Stimulated activated CD4-positive, alpha-beta T cell treated with anti-CD3 and anti-CD28 coated beads, TNF-alpha, amount 100 ng/mL, for 4 hours (primary cell): ENCODE measurements around the gene C2CD2.
"Not testable (repeated sequence)": the region's sequence is repeated elsewhere in the genome, so short reads cannot be mapped to it uniquely, and the experiment has no call there.

Experiments
- DNase-seq, 3 experiments: peaks; one replicate each; pipeline ENCODE4 v3.0.0-alpha.2; 2020; ENCODE audit warnings: low read depth in 3 of 3

C2CD2 gene

DNA sequence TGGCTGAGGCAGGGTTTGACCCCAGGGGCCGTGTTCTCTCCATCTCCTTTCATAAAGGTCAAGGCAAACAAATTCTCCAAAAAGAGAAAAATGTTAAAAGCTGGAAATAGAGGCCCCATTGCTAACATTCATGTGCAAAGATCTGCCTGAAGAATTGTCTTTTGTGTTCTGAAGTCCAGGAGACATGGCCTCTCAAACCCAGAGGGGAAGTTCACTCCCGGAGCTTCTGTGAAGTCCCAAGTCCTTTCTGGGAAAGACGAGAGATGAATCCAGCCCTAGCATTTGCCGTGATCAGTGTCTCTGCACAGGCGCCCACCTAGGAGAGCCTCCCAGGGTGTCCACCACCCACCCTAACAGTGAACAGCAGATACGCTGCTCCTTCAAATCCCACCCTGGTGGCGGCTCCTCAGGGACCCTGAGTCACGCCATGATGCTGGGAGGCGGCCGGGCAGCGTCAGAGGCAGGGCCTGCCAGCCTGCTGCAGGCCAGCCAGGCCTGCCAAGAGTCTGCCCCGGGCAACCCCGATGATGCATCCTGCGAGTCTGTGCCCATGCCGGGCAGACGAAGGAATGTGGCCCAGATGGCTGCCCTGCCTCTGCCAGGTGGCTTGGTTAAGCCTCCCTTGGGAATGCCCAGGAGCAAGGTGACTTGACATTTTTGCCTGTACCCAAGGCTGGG is 5.2 kb upstream of the C2CD2 start:
- DNase-seq = no peak

DNA sequence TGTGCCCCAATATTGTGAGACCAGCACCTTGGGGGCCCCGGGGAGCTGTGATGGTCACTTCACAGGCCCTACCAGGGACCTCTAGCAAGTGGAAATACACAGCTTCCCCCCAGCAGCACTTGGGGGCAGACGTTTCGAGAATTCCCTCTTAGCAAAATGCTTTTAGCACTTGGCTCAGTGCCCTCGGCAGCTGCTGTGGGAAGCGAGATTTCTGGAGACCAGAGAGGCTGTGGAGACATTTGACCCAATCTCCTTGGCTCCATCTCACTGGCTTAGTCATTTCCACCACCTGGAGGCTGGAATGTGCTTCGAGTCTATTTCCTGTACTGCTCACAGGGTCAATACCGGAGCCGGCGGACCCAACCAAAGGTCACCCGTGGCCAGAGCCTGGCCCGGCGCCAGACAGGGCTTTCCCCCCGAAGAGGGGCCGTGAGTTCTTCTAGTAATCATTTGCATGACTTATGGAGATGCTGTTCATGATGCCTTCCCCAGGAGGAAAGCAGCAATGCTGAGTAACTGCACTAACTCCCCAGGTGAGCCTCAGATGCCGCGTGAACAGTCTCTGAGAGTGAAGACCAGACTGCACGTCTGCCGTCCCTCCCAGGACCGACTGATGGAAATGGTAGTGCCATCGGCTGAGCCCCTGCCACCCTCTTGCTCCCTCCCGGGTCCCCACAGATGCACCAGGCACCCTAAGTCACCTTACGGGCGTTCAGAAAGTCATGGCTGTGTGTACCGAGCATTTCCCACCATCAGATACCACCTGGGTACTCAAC is 4.4 kb upstream of the C2CD2 start:
- no peak for DNase-seq

DNA sequence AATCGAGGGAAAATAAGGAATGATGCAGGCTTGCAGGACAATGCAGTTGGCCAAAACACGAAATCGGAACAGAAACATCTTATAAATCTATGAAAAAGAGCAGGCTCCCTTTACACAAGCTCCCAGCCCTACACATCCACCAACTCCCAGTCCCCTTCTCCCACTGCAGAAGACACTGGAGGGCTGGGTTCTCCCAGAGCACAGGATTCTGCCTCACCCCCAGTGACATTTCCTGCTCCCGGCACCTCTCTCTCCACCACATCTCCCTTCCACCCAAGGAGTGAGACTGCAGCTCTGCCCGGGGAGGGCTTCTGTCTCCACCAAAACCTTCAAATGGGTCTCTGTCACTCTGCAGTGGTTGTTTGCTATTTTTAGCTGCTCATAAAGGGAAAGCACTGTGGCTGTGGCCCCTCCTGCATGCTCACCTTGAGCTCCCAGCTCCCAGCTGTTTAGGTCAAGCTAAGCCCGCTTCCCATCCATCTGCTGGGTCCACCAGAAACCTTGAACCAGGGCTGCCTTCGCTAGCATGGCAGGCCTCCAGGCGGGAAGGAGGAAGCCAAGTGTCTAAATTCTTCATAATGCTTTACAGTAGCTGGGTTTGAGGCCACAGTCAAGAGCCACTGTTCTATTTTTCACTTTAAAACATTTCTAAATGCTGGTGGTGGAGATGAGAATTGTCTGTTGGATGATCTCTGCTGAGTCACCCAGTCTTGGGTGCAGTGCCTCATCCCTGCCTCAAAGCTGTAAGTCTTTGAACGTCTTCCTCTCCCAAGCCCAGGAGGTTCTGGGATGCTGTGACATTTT is 3.3 kb upstream of the C2CD2 start:
- no peak for DNase-seq

DNA sequence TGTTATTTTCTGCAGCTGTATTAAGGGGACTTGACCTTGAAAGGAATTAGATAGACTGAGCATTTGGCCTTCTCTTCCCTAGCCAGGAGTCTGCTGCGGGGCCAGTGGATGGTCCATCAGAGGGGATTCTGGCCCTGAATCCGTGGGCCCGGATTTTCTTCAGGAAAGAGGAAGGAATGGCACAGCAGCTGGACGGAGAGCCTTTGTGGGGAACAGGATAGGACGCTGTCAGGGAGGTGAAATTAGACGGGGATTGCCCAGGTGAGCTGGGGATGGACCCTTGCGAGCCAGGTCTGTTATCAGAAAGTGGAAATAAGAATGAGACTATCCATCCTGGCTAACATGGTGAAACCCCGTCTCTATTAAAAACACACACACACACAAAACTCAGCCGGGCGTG is 1.7 kb upstream of the C2CD2 start:
- no peak for DNase-seq

DNA sequence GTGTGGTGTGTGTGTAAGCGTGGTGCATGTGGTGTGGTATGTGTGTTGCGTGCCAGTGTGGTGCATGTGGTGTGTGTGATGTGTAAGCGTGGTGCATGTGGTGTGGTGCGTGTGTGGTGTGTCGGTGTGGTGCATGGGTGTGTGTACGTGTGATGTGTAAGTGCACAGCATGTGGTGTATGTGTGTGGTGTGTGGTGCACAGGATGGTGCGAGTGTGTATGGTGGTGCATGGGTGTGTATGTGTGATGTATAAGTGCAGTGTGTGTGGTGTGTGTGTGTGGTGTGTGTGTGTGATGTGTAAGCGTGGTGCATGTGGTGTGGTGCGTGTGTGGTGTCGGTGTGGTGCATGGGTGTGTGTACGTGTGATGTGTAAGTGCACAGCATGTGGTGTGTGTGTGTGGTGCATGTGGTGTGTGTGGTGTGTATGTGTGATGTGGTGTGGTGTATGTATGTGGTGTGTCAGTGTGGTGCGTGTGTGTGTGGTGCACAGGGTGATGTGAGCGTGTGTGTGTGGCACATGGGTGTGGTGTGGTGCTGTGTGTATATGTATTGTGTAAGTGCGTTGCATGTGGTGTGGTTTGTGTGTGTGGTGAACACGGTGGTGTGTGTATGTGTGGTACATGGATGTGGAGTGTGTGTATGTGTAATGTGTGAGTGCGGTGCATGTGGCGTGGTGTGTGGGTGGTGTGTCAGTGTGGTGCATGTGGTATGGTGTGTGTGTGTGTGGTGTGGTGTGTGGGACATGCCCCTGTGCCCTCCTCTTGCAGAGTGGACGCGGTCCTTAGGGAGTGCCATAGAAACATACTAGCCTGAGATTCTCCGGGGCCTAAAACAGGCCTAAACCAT is 1.1 kb upstream of the C2CD2 start:
- DNase-seq = no peak

DNA sequence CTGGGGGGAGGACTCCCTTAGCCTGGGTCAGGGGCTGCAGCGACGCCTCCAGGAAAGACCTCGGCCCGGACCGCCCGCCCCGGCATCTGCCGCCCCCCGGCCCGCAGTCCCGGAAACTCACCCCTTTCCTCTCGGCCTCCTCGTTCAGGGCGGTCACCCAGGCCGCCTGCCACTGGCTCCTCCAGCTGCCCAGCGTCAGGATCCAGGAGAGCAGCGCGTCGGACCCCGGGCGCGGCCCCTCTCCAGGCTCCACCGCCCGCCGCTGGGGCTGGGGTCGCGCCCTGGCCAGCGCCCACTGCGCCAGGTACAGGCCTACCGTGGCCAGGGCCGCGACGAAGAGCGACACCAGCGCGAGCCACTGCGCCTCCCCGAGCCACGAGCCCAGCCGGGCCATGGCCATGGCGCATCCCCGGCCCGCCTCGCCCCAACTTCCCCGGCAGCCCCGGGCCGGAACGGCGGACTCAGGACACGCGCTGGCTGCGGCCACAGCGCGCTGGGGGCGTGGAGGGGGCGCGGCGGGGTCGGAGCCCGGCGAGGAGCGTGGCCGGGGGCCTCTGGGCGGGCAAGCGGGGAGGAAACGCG is 478 bp downstream of the C2CD2 start:
- DNase-seq = no peak

DNA sequence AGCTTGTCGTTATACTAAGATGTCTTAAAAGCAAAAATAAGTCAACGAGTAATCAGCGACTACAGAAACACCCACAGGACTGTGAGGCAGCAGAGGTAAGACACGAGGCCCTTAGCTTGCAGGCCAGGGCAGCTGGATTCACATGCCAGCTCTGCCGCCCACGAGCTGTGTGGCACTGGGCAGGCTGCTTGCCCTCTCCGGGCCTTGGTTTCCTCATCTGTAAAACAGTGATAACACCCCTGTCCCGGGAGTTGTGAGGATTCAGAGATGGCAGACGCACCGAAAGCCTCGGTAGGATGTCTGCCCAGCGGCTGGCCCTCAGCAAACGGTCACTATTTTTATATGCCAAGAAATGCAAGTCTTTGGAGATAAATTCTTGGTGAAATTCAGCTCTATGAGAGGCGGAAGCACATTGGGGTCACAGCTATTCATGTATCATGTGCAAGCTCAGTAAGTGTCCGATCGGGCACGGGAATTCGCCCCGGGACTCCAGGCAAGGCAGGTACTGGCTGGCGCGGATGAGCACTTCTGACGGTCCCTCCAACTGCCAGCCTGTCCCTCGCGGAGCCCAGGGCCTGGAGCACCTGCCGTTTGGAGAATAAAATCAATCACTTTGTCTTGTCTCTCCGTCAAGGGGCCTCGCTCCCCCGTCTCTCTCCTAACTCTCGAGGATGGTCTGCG is 1.1 kb downstream of the C2CD2 start:
- no peak for DNase-seq

DNA sequence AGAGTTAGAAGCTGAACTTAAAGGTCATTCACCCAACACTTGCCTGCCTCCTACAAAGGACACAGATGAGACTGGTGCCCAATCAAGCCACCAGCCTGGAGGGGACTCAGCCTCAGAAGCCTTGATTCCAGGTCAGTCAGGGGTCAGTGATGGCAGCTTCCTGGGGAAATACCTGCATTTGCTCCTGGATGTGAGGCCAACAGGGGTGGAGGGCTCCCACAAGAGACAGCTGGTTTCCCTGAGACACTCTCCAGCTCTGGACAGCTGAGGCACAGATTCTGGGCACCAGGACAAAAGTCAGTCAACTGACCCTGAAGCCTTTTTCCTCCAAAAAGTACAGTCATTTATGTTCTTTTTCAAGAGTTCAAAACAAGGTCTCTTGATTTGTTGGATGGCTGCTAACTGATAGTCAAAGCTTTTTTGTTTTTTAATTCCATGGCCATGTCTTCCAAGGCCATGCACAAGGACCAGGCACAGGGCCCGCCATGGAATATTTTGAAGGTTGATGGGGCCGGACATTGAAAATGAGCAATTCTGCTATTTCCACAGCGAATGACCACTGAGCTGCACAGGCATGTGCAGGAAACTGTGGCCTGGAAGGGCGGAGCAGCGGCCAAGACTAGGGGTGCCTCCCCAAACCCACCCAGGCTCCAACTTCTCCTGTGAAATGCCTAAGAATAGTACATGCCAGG is 1.8 kb downstream of the C2CD2 start:
- DNase-seq = no peak

DNA sequence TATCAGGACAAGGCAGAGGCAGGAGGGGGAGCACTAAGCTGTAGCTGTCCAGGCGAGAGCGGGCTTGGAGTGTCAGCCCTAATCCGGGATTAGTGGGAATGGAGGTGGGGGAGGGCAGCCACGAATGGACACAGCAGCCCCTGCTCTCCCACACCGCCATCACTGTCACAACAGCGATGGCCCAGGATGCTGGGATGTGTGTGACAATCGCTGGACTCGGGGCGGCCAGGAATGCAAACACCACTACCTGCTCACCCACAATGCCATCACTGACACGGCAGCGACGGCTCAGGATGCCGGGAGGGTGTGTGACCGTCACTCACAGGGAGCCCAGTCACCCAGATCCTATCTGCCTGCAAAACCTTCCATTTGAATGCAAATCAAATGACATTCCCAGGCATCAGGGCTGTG is 2.9 kb downstream of the C2CD2 start:
- no peak for DNase-seq

DNA sequence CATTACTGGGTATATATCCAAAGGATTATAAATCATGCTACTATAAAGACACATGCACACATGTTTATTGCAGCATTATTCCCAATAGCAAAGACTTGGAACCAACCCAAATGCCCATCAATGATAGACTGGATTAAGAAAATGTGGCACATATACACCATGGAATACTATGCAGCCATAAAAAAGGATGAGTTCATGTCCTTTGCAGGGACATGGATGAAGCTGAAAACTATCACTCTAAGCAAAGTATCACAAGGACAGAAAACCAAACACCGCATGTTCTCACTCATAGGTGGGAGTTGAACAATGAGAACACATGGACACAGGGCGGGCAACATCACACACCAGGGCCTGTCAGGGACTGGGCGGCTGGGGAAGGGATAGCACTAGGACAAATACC is 4.2 kb downstream of the C2CD2 start:
- DNase-seq = not testable (repeated sequence)

DNA sequence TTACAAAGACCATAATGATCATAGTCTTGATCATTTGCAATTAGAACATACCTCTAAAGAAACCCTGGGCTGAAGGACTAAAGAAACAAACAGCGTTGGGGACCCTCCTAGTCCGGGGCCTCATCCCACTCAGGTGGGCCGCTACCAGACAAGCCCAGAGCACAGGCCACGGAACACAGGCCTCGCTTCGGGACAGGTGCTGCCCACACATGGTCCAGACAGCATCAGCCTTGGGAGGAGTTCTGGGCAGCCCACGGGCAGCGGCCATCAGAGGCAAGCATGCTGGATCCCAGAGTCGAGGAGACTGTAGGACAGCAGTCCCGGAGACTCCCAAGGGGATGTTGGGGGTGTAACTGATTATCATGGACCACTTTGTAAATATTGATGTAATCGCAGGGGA is 4.9 kb downstream of the C2CD2 start:
- no peak for DNase-seq

DNA sequence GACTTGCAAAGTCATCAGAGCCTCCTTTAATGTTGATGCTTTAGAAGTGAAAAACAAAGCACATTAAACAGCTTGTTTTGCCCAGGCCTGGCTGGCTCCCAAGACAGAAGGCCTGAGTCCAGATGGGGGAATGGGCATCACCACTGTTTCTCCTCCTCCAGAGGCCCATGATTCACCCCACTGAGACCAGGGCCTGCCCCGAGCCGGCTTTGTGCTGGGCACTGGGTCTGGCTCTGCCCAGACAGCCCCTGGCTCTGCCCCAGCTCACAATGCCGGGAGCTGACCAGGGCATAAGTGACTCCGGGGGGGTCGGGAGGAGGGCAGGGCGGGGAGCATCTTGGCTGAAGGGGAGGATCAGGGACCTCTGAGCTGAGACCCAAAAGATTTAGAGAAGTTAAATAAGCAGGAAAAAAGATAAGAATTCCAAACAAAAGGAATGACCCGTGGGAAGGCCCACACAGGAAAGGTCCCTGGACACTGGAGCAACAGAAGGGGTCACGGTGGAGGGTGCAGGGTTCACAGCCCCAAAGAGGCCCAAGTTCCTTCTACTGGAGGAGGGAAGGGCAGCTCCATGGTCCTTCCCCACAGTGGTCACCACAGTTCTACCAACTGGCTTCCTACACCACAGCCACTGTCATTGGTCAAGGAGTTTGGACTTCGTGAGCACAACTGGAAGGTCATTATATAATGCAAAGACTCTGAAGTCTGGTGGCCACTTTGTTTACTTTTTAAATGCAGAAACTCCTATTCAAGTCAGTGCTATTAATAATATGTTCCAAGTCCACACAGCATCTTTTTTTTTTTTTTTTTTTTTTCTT is 5.5 kb downstream of the C2CD2 start:
- DNase-seq = no peak

DNA sequence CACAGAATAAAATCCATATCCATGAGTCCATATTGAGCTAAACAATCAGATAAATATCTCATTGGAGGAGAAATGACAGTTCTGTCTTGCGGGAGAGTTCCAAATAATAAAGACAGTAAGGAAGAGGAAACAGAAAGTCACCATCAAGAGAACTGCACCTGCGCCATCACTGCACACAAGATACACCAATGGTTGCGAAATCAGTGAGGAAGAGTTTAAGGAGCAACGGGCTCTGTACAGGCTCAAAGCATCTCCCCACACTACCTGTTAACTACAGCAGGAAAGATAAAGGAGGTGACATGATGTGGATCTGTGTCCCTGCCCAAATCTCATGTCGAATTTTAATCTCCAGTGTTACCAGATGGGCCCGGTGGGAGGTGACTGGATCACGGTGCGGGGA is 7.8 kb downstream of the C2CD2 start:
- DNase-seq = no peak

DNA sequence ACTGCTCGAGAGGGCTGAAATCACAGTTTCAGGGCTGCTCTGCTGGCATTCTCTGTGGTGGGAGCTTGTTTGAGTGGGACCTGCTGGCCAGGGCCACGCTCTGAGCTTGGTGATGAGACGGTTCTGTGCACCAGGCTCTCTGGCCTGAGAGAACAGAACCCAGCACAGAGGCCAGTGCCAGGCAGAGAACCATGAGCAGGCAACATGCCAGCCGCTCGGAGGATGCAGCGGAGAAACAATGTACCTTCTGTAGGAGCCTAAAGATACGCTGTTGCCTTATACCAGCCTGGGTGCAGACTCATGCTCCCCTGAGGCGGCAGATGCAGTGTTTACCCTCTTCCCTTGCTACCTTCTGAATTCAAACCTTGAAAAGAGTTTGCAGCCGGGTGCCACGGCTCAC is 10.0 kb downstream of the C2CD2 start:
- DNase-seq = no peak

DNA sequence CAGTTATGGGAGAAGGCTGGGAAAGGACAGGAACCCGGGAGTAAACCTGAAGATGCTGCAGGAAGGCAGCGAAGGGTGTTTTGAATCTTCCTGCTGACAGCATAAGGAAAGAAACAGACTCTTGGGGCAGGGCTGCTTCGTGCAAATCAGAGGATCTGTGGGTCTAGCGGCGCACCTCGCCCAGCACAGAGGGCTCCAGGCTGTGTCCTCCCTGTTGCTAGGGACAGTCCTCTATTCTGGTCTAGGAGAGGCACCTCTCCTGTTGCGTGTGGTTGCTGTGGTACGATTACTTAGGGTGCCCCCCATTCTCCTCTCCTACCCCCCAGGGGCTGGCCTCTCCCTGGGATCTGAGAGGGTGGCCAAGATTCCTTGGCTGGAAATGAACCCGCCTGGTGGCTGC is 11.4 kb downstream of the C2CD2 start:
- no peak for DNase-seq

DNA sequence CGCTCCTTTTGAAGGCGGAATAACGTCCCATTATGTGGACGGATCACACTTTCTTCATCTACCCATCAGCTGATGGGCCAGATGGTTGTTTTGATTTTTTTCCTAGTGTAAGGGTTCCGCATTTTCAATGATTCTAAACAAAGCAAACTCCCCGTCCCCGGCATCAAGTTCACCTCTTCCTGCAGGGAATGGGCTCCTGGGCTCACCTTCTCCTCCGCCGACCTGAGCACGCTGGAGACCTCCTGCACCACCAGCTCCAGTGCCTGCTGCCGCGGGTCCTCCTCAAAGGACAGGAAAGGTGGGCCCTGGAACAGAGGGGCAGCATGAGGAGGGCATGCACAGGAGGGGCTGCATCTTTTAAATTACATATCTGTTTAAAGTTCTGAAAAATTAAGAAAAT is 11.9 kb downstream of the C2CD2 start:
- DNase-seq = no peak

DNA sequence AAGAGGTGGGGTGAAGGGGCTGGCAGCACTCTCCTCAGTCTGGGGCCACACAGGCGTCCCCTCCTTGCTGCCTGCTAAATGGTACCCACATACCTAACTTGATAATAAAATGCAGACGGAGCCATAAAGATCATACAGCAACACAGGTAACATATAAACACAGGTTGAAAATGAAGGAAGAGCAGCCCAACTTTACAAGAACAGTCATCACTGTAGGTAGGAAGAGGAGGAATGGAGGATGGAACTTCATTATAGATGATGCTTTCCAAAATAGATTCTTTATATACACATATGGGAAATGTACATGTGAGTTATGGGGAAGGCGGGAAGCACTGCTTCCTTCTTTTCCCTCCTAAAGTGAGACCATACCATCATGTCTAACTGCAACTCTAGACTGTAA is 13.4 kb downstream of the C2CD2 start:
- DNase-seq = no peak

DNA sequence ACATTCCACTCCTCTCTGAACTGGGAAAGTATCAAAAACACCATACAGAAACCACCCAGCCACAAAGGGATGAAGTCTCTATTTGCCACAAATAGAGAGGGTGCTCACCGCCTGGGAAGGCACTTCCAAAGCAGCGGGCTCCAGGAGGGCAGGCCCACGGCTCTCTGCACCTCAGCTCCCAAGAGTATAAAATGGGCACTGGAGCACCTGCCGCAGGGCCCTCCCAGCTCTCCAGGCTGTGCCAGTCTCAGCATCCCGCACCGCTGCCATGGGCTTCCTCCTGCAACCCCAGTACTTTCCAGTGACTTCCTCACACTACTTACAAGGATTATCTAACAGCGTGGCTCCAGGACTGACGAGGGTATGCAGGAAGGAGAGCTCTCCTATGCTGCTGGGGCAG is 14.4 kb downstream of the C2CD2 start:
- DNase-seq = no peak

DNA sequence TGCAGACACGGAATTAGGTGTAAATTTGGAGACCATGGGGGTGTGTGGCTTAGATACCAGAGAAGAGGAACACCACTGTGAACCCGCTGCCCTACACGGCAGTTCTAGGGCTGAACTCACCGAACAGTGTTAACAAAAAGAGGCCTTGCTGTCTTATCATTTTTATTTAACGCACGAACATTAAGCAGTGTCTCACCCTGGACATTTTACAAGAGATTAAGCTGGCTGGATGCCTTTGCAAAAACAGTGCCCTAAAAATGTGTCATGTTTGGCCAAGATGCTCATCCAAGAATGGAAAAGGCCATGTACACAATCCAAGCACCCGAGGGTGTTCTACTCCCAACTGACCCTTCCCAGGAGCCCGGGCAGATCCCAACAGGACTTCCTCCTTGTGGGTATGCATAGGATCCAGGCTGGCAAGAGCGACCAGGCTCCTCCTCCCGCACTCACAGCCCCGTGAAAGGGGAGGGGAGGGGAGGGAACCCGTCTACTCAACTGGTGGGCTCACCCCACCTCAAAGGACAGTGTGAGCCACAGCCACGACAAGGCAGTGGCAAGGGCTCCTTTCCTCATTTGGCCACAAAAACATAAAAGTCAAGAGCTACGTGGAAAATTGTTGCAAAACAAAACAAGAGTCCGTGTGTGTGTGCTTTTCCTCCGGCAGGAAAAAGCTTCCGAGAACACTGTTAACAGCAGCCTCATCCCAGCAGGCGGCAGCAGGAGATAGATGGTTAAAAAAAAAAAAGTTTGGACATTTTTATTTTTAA is 20.3 kb downstream of the C2CD2 start:
- no peak for DNase-seq
